GM18907 (cell line): ENCODE data around the gene ADPRHL1.

Experiments used
- ATAC-seq: cut with Tn5 transposase; IDR thresholded peaks from one replicate; pipeline ENCODE4 v1.9.1; 2021; ENCODE audit warnings: mild to moderate bottlenecking, moderate library complexity; ENCODE audit not compliant: unreplicated experiment

The ADPRHL1 gene

DNA sequence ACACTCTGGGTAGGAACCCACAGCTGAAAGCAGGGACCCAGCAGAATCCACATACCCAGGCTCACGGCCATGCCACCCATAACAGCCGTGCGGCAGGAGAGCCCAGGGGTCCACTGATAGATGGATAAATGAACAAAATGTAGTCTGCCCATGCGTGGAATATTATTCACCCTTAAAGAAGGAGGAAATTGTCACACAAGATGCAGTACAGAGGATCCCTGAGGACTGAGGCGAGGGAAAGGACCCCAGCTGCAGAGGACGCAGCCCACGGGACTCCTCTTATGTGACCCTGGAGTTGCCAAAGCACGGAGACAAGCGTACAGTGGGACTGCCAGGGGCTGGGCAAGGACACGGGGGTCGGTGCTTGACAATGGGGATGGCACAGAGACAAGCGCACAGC is 100.0 kb downstream of the ADPRHL1 start:
- no peak for ATAC-seq

DNA sequence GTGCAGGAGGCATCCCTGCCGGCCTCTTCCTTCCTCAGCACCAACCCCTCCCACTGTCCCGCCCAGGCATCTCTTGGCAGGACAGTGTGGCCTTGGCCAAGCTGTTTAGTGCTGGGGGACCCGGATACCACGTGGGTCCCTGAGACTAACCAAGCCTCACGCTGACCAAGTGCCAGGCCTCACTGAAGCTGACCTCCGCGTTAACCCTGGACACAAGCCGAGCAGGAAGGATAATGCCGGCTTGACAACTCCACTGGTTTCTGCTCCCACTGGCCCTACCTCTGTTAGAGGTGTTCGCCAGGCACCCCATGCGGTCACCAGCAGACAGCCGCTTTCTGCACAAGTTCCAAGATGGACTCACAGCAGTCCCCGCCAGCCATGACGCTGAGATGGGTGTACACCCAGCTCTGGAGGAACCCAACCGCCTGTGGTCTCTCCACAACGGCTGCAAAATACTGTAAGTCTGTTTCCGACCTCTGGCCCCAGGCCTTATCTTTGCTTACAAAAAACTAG is 101.7 kb downstream of the ADPRHL1 start:
- ATAC-seq: no peak

DNA sequence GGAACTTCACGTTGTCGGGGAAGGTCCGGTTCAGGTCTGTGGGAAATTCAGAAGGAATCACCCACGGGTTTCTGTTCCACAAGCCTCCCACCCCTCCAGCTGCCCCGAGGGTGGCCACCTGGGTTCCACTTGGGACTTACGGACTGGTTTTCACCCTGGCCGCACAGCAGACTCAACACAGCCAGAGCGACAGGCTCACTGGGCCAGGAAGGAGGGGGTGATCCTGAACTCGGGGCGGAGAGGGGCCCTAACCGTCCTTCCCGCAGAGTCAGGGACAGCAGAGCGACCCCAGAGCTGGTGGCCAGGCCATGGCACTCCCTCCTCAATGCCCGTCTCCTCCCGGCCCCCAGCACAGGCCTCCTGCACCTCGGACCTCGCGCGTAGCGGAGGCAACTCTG is 102.4 kb downstream of the ADPRHL1 start:
- no peak for ATAC-seq

DNA sequence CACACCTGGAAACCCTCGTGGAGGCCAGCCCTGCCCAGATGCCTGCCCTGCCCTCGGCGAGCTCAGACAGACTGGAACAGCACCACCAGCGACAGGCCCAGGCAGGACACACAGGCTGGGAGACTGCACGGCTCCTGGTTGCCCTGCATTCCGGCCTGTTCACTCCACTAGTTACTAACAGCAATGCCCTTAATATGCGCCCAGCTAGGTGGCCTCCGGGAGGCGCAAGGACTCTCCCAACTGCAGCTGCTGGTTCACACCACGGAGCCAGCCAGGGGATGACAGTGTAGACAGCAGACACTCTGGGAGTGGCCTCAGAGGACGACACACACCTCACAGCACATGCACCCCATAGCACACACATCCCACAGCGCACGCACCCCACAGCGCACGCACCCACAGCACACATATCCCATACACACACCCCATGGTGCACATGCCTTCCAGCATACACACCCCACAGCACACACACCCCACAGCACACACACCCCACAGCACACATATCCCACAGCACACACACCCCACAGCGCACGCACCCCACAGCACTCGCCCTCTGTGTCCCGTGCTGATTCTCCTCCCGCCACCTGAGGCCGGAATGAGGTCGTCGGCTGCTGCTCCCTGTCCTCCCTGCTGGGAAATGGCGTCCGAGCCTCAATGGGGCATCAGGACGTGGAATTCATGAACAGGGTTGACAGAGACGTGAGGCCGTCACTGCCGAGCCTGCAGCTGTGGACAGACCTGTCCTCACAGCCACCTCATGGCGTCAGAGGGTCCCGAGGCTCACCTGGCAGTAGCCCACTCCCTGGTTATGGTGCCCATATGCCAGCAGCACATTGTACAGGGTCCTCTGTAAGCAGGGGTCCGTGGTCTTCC is 103.0 kb downstream of the ADPRHL1 start:
- no peak for ATAC-seq
